ENCODE results near the gene SLC25A22.

DNA sequence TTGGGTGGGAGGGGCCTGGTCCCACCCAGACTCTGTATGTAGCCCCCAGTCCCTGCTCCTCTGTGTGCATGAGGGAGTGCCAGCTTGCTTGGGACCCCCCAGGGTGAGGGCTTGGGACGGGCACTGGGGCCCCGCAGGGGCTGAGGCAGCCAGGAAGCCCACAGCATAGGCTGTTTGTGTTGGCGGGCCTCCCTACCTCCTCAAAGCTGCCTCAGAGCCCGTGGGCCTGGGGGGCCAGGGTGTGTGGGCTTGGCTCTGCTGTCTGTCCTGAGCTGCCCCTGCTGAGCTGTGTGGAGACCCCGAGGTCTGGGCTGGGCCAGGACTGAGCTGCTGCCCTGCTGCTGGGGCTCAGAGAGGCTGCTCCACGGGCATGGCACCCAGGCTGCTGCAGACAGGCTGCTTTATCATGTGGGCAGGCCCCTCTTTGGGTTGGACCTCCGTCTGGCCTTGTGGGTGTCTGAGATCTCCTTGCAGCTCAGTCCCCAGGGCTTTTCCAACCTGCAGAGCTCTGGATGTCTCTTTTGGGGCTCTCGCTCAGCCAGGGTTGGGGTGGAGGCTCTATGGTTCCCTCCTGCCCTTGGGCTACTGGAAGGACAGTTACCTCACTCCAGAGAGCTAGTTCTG is 47.9 kb upstream of the SLC25A22 start:
- TF ChIP-seq EP300 (IDR thresholded peaks at IDR 0.05; ENCODE audit: borderline replicate concordance in 1 of 2, low read depth in 1 of 2, low read length in 1 of 2) (no peak), TAF1 (IDR thresholded peaks at IDR 0.05; ENCODE audit: borderline replicate concordance, low read depth, low read length) (no peak), RXRA (IDR thresholded peaks at IDR 0.05; ENCODE audit: borderline replicate concordance, low read depth) (no peak), POLR2AphosphoS5 (IDR thresholded peaks at IDR 0.05; ENCODE audit: low read depth, low read length) (no peak), SMC3 (IDR thresholded peaks at IDR 0.05; ENCODE audit: low read depth, low read length) (no peak), NFIC (IDR thresholded peaks at IDR 0.05; ENCODE audit: borderline replicate concordance) (peak; percentile 42), SIN3A (IDR thresholded peaks at IDR 0.05; ENCODE audit: borderline replicate concordance, low read depth, low read length) (no peak), JUND (IDR thresholded peaks at IDR 0.05) (no peak)
- TF ChIP-seq, protein P1, sequence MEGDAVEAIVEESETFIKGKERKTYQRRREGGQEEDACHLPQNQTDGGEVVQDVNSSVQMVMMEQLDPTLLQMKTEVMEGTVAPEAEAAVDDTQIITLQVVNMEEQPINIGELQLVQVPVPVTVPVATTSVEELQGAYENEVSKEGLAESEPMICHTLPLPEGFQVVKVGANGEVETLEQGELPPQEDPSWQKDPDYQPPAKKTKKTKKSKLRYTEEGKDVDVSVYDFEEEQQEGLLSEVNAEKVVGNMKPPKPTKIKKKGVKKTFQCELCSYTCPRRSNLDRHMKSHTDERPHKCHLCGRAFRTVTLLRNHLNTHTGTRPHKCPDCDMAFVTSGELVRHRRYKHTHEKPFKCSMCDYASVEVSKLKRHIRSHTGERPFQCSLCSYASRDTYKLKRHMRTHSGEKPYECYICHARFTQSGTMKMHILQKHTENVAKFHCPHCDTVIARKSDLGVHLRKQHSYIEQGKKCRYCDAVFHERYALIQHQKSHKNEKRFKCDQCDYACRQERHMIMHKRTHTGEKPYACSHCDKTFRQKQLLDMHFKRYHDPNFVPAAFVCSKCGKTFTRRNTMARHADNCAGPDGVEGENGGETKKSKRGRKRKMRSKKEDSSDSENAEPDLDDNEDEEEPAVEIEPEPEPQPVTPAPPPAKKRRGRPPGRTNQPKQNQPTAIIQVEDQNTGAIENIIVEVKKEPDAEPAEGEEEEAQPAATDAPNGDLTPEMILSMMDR (IDR thresholded peaks at IDR 0.05): no peak
- TF ChIP-seq, protein P2, sequence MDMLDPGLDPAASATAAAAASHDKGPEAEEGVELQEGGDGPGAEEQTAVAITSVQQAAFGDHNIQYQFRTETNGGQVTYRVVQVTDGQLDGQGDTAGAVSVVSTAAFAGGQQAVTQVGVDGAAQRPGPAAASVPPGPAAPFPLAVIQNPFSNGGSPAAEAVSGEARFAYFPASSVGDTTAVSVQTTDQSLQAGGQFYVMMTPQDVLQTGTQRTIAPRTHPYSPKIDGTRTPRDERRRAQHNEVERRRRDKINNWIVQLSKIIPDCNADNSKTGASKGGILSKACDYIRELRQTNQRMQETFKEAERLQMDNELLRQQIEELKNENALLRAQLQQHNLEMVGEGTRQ (IDR thresholded peaks at IDR 0.05; ENCODE audit: borderline replicate concordance, low read depth, low read length): no peak
